Fibroblast of the aortic adventitia (primary cell): ENCODE data around the gene URAD. TPM values are rescaled to one million over a fixed set of nuclear protein-coding genes. Genes with fewer than 3 reads are reported as not detected.

Experiments
- DNase-seq: peaks from one replicate; pipeline ENCODE4 v3.0.0-alpha.2; 2010; ENCODE audit warnings: low read depth
- H3K4me3 ChIP-seq: 2 replicates; pipeline ENCODE4 v1.5.1; 2011; ENCODE audit warnings: low read depth, mild to moderate bottlenecking, control low read depth, low read length, moderate library complexity
- CTCF ChIP-seq: IDR thresholded peaks from 2 replicates; pipeline ENCODE4 v1.5.1; 2011; ENCODE audit warnings: mild to moderate bottlenecking, low read length, control low read depth, inconsistent platforms; ENCODE audit not compliant: insufficient read depth
- small RNA-seq: library from RNA; depleted of rRNA; stranded (forward); fragments of <200 nt; gene quantifications from one replicate; pipeline ENCODE3, GENCODE V24; 2012
- total RNA-seq: library from RNA; depleted of rRNA; stranded (reverse); fragments of >200 nt; gene quantifications from 2 replicates; pipeline ENCODE4 v1.2.3, GENCODE V29; 2012; ENCODE audit warnings: low replicate concordance

Gene URAD
- total RNA-seq, 1 donor = not detected

DNA sequence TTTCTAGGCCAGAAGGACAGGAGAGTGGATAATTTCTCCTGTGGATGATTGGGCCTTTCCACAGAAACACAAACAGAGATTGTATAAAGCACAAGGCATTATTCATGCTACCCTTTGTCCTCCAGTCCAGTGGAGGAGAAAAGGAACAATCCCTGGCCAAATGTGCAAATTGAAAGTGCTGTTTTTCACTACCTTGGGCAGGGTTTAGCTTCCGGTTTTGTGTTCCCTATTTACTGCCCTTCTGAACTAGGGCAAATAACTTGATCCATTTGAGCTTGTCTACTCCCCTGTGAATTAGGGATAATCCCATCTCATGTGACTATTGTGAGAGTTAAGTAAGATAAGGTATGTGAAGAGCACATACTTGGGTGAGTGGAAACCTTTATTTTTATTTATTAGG lies 55.4 kb downstream of the URAD start:
- no peak for TF ChIP-seq CTCF
- DNase-seq = no peak
- H3K4me3 ChIP-seq = no peak overlapping the region

DNA sequence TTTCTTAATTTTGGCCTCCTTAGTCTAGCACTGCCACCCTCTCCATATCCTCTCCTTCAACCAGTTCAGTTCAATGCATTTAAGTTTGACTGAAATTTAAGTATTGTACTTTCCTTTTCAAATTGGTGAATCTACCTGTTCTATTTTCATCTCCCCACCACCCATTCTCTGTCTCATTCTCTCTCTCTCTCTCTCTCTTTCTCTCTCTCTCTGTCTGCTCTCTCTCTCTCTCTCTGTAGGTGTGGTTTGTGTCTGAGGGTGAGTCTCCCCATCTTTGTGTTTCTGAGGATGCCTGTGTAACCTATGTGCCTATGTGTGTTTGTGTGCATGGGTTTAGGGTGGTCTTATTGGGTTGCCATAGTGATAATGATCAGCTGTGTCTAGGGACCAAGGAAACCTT lies 58.6 kb downstream of the URAD start:
- DNase-seq = no peak
- no peak for TF ChIP-seq CTCF

GRCh38 chr13:27928805-27929753 lies 59.4 kb downstream of the URAD start:
- DNase-seq = no peak
- no peak for TF ChIP-seq CTCF
- no peak overlapping the region for H3K4me3 ChIP-seq

More for the DNA sequence above, 58.6 kb downstream of the URAD start:
- H3K4me3 ChIP-seq = no peak overlapping the region

GRCh38 chr13:27928353-27928804 lies 60.1 kb downstream of the URAD start:
- TF ChIP-seq CTCF = no peak
- no peak overlapping the region for H3K4me3 ChIP-seq
- DNase-seq = no peak

Small RNAs within 50 kb of the gene (small RNA-seq; reads per million reads assigned to genes)
- gene ATP5F1EP2 (not detected), gene RN7SL272P (not detected)

Other genes with a start within 250 kb of the URAD start
- not detected in 2 replicates for gene GSX1, start 196.2 kb downstream of the URAD start, total RNA-seq
- gene PDX1, start 68.7 kb downstream of the URAD start, total RNA-seq = not detected in 2 replicates
- gene CDX2, start 19.4 kb downstream of the URAD start, total RNA-seq = not detected in 2 replicates
- gene FLT3, start 111.9 kb upstream of the URAD start, total RNA-seq = not detected in 2 replicates
- gene PAN3, start 149.9 kb upstream of the URAD start, total RNA-seq = 19.4 and 22.8 TPM in 2 replicates